Stimulated activated CD8-positive, alpha-beta memory T cell treated with anti-CD3 and anti-CD28 coated beads, Interleukin-15, amount 100 ng/mL, for 4 hours (primary cell): ENCODE data around the gene SYCP2L.
"Not testable (repeated sequence)": the region's sequence is repeated elsewhere in the genome, so short reads cannot be mapped to it uniquely, and the experiment has no call there.

ENCODE experiments used
- DNase-seq, 2 donors: peaks; one replicate each; pipeline ENCODE4 v3.0.0-alpha.2; 2020; ENCODE audit warnings: low read depth in 2 of 2

Gene SYCP2L

GRCh38 chr6:10877871-10878270, 9.0 kb upstream of the SYCP2L start:
- DNase-seq, result no peak

DNA sequence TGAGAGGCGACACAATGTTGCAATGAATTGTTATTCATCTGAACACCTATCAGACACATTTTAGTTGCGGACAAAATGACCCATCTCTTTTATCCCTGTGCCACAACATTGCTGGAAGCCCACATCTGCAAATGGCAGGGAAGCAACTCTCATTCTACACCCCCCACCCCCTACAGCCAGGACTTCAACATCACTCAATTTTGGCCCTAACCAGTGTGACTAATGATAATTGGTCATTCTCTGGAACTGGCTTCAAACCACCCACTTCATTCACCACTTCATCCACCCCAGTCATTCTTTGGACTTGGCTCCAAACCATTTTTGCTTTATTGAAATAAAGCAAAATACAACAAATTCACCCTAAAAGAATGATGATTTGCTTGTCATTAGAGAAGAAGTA, 6.5 kb upstream of the SYCP2L start:
- no peak for DNase-seq

GRCh38 chr6:10882253-10882630, 4.6 kb upstream of the SYCP2L start:
- not testable (repeated sequence) for DNase-seq

GRCh38 chr6:10882657-10883171, 4.1 kb upstream of the SYCP2L start:
- DNase-seq, result no peak

- no peak for DNase-seq
Observed at GRCh38 chr6:10883312-10884244, 3.3 kb upstream of the SYCP2L start.

DNA sequence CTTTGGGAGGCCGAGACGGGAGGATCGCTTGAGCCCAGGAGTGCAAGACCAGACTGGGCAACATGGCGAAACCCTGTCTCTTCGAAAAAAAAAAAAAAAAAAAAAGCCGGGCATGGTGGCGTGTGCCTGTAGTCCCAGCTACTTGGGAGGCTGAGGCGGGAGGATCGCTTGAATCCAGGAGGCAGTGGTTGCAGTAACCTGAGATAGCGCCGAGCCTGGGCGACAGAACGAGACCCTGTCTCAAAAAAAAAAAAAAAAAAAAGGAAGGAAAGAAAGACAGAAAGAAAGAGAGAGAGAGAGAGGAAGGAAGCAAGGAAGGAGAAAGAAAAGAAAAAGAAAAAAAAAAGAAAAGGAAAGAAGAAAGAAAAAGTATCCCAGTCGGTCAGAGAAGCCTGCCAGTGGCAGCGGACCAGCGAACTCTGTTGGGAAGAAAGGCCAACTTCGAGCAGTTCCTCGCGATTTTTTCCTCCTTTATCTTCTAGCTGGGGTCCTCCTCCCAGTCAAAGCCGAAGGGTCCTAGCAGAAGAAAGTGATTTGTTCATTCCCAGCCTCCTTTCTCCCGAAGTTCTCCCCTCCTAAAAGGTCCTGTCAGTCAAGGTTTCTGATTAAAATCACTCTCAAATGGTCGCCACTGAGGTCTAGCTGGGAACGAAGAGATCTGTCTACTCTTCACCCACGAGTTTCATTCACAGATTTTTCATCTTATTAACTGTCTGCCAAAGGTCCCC, 2.4 kb upstream of the SYCP2L start:
- no peak for DNase-seq

- DNase-seq, result not testable (repeated sequence)
Observed at GRCh38 chr6:10886365-10886690, 524 bp upstream of the SYCP2L start.

DNA sequence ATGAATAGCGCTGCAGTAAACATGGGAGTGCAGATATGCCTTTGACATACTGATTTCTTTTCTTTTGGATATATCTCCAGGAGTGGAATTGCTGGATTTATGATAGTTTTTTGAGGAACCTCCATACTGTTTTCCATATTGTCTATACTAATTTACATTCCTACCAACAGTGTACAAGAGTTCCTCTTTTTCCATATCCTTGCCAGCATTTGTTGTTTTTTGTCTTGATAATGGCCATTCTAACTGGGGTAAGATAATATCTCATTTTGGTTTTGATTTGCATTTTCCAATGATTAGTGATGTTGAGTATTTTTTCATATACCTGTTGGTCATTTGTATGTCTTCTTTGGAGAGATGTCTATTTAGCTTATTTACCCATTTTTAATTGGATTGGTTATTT, 3.3 kb downstream of the SYCP2L start:
- DNase-seq, result no peak

DNA sequence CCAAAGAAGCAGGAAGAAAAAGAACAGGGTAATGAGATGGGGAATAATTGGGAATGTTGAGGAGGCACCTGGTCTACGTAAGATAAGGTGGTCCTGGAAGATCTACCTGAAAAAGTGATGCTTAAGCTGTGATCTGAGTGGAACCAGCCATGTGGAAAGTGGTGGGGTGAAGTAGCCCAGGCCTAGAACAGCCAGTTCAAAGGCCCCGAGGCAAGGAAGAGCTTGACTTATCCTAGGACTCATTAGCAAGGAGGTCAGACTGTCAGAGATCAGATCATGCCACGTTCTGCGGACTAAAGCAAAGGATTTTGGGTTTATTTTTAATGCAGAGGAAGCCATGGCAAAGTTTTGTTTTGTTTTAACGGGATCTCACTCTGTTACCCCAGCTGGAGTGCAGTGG, 5.1 kb downstream of the SYCP2L start:
- no peak for DNase-seq

- DNase-seq, result no peak
Observed at GRCh38 chr6:10894958-10895357, 8.1 kb downstream of the SYCP2L start.

- DNase-seq, result no peak
Observed at GRCh38 chr6:10896691-10897090, 9.8 kb downstream of the SYCP2L start.

DNA sequence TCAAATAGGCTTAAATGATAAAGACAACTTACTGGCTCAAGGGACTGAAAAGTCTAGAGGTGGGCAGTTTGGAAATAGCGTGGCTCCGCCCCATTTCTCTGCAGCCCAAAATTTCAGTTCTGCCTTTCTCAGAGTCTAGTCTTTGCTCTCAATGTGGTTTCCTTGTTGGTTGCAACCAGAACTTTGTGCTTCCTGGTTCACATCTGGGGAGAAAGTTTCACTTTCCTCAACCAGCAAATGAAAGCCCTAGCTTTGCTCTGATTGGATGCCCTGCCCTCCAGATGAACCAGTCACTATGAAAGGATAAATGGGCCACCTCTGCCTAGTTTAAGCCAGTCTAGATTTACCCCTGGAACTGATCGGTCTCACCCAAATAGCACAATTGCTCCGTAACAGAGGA, 14.9 kb downstream of the SYCP2L start:
- no peak for DNase-seq

GRCh38 chr6:10904015-10904414, 17.2 kb downstream of the SYCP2L start:
- DNase-seq, result no peak

DNA sequence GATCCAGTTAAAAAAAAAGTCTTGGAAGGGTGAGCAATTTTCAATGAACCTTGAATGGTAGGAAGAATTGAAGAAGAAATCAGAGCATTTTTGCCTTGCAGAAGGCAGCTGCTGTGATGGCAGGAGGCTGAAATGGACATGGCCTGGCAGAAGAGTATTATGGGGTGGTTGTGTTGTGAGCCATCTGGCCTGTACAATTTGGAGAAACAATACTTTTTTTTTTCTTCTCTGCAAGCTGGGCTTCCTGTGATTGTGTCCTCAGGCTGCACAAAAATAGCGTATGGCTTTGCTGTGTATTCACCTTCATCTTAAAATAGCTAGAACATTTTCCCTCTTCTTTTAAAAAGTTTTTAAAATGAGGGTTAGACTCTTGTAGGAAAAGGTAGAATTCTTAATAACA, 21.4 kb downstream of the SYCP2L start:
- DNase-seq, result no peak

- not testable (repeated sequence) for DNase-seq
Observed at GRCh38 chr6:10919520-10919919, 32.7 kb downstream of the SYCP2L start.

- DNase-seq, result no peak
Observed at GRCh38 chr6:10933126-10933525, 46.3 kb downstream of the SYCP2L start.

- DNase-seq, result no peak
Observed at GRCh38 chr6:10939840-10940239, 53.0 kb downstream of the SYCP2L start.

- DNase-seq, result no peak
Observed at GRCh38 chr6:10945845-10946244, 59.0 kb downstream of the SYCP2L start.

DNA sequence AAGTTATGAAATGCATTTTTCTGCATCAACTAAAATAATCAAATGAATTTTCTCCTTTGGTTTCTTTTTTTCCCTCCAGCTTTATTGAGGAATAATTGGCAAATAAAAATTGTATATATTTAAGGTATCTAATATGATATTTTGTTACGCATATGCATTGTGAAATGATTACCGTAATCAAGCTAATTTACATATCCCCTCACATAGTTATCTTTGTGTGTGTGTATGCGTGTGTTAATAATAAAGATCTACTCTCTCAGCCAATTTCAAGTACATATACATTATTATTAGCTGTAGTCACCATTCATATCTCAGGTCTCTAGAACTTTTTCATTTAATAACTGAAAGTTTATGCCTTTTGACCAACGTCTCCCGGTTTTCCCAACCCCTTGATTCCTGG, 61.1 kb downstream of the SYCP2L start:
- no peak for DNase-seq

- no peak for DNase-seq
Observed at GRCh38 chr6:10949579-10950490, 63.0 kb downstream of the SYCP2L start.

GRCh38 chr6:10951675-10952282, 64.9 kb downstream of the SYCP2L start:
- no peak for DNase-seq
